Middle frontal gyrus (tissue), 1 donor: ENCODE measurements around the gene CBFA2T3.
A peak's percentile ranks its signal among the peaks of the same experiment; 100 is the strongest.
"Not testable (repeated sequence)": the region's sequence is repeated elsewhere in the genome, so short reads cannot be mapped to it uniquely, and the experiment has no call there.

Experiments
- DNase-seq: peaks from one replicate; pipeline ENCODE4 v3.0.0-alpha.2; 2015; ENCODE audit warnings: low spot score; ENCODE audit errors: extremely low spot score

CBFA2T3 gene

GRCh38 chr16:88893127-88893968 lies 83.7 kb downstream of the CBFA2T3 start:
- DNase-seq, result no peak

DNA sequence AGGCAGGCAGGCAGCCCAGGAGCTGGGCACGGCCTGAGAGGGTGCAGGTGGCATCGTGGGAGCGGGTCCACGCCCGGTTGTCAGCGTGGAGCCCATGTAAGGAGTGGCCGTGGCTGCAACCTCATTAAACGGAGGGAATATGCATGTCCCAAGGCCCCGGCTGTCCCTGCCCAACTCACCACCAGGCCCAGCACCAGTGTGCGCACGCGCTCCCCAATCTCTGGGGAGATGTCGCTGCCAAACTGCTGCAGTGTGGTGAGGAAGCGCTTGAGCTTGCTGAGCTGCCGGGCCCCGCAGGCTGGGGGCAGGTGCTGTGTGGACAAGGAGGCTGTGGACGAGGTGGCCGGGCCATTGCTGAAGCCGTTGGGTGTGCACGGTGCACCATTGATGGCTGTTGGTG lies 84.9 kb downstream of the CBFA2T3 start:
- DNase-seq, result no peak

GRCh38 chr16:88891083-88891482 lies 85.9 kb downstream of the CBFA2T3 start:
- DNase-seq, result no peak

DNA sequence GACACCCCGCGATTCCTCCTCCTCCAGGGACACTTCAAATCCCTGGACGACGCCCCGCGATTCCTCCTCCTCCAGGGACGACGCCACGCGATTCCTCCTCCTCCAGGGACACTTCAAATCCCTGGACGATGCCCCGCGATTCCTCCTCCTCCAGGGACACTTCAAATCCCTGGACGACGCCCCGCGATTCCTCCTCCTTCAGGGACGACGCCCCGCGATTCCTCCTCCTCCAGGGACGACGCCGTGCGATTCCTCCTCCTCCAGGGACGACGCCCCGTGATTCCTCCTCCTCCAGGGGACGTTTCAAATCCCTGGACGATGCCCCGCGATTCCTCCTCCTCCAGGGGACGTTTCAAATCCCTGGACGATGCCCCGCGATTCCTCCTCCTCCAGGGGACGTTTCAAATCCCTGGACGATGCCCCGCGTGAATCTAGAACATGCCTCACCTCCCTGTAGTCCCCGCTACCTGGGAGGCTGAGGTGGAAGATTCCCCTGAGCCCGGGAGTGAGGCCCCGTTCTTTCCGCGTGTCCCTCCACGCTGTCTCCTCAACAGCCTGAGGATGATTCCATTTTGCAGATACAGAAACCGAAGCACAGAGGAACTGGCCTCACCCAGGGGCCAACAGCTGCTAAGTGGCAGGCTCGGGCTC lies 87.2 kb downstream of the CBFA2T3 start:
- DNase-seq, result not testable (repeated sequence)

DNA sequence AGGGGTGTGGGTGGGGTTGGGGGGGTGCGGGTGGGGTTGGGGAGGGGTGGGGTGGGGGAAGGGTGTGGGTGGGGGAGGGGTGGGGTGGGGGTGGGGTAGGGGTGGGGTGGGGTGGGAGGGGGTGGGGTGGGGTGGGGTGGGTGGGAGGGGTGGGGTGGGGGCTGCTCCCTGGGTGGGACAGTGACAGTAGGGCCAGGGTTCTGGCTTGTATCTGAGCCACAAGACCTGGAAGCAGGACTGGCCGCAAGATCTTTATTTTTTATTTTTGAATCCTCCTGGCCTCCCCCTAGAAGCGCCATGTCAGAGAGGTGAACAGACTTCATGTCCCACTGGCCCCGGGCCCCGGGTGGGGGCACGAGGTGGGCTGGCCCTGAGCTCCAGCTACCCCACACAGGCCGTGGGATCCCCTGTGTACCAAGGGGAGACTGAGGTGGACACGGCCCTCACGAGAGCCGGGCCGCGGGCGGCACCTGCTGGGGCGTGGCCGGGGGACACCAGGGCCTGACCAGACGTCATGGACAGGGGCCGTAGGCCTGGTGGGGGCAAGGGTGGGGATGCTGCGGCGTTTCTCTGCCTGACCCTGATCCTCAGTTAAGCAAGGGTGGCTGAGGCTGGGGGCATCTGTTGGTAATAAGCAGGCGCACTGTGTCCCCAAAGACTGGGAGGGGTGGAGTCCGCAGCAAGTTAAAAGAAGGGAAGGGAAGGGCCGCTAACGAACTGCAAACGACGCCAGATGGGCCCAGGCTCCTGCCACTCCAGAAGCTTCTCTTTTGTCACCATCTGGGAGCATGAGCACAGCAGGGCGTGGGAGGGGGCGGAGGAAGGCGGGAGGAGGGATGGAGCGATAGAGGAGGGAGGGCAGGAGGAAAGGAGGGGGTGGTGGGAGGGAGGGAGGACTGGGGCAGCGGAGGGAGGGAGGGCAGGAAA lies 88.3 kb downstream of the CBFA2T3 start:
- DNase-seq, result no peak

- DNase-seq, result no peak
Observed at GRCh38 chr16:88888057-88888456, 89.0 kb downstream of the CBFA2T3 start.

DNA sequence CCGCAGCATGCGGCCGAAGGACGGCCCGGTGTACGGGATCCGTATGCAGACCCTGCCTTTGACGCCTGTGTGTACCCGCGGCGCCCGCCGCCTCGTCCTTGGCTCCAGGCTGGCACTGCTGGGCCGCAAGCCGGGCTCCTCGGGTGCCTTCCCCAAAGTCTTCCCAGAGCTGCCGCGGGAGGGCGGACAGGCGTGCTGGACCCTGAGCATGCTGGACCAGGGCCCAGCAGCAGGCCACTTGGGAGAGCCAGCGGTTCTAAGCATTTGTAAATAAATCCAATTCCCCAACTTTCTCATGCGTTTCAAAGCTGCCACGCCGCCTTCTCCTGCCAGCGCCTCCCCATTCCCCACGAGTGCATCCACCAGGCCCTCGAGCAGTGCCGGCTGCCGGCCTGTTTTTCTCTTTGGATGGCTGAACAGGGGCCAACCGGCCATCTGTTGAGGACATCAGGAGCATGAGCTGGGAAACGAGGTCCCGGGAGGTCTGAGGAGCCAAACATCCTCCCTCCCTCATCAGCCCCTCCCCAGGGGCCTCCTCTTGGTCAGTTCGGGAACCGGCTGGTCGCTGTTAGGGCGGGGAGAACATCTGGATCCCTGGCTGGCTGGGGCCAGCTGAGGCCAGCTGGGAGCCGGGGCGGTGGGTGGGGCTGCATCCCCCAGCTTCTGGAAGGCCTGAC lies 90.0 kb downstream of the CBFA2T3 start:
- DNase-seq, result no peak

DNA sequence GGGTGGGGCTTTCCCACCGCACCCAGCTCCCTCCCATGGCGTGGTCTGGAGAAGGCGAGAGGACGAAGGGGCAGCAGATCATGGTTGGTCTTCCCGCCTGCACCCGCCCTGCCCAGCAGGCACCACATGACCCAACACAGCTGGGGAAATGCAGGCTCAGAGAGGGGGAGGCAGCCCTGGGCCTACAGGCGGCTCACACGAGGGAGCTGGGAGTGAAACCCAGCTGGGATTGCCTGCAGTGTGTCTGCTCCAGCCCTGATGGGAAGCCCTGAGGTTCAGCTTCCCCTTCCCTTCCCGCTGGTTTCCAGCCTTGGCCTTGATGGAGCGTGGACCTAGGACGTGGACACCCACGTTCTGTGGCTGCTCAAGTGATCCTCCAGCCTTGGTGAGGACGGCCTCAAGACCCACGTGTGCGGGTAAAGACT lies 90.6 kb downstream of the CBFA2T3 start:
- DNase-seq, result no peak

GRCh38 chr16:88885693-88886280 lies 91.2 kb downstream of the CBFA2T3 start:
- DNase-seq, result no peak

GRCh38 chr16:88884569-88885271 lies 92.3 kb downstream of the CBFA2T3 start:
- no peak for DNase-seq

GRCh38 chr16:88883946-88884345 lies 93.1 kb downstream of the CBFA2T3 start:
- DNase-seq, result peak; percentile 9

DNA sequence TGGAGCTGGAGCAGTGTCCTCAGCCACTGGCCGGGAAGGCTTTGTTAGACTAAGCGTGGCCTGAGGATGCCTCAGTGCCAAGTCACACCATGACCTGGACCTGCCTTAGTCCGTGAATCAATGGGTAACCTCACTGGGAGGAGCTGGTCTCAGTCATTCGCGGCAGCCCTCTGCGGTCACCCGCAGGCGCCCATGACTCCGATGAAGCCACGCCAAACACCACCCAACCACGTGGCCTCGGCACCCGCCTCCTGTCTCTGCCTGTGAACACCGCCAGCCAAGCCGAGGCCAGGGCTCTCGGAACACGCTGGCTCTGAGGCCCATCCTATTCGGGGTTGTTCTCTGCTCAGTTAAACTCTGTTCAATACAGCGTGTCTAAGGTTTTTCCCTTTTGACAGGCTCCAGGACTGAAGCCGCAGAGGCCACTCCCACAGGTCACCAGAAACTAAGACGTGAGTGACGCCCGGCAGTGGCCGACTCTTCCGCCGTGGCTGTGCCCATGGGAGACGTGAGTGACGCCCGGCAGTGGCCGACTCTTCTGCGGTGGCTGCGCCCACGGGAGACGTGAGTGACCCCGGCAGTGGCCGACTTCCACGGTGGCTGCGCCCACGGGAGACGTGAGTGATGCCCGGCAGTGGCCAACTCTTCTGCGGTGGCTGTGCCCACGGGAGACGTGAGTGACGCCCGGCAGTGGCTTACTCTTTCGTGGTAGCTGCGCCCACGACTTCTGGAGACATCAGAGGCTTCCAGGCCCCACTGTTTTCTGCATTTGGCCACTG lies 93.7 kb downstream of the CBFA2T3 start:
- DNase-seq, result no peak

- no peak for DNase-seq
Observed at GRCh38 chr16:88882358-88883030, 94.5 kb downstream of the CBFA2T3 start.

DNA sequence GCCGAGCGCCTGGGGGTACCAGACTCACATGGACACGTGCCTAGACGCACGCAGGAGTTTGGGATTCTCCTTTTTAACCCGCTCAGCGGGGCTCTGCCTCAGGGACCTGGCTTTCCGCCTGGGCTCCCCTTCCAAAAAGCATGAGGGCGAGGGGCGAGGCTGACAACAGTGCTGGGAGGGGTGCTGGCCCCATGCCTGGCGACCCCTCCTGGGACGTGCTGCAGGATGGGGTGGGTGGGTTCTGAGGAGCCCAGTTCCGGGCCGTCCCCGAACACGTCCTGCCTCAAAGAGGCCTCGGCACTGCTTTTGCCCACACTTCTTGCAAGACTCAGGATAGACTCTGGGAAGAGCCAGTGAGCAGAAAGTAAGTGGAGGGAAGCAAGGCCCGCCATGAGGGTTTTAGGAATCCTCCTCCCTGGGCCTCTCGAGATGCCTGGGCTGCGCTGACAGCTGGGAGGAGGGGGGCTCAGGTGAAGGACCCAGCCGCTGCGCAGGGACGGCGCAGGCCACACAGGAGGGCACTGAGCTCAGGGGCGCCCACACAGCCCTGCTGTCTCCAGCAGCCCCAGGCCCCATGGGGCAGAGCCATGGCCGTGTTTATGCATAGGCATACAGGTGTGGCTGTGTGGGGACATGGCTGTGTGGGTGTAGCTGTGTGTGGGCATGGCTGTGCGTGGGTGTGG lies 95.2 kb downstream of the CBFA2T3 start:
- no peak for DNase-seq

GRCh38 chr16:88881007-88881615 lies 95.9 kb downstream of the CBFA2T3 start:
- DNase-seq, result no peak

DNA sequence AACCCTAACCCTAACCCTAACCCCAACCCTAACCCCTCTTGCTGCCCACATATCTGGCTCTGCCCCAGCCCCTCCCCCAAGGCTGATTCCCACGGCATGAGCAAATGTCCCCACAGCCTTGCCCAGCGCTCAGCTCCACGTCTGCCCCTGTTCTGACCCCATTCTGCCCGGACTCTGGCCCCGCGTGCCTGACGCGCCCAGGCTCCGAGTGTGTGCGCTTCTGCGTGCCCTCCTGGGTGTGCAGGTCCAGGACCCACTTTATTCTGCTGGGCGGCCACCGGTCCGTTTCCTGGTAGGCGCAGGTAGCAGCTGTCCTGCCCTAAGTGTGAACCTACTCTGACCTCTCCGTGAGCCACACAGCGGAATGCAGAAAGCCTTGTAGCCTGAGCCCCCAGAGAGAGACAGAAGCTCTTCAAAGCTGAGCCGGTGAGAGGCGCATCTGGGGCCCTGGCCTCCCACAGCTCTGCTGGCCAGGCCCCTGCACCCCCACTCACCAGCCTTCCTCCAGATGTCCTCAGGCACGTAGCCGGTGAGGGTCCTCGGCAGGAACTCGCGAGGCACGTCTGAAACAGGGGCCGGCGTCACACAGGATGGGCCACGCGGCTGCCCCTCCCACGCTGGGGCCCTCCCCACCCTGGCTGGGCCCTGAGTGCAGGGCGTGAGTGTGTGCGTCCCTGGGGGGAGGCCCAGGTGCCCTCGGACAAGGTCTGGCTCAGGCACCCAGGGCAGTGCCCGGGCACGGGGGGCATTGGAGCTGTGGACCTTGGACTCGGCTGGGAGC lies 96.6 kb downstream of the CBFA2T3 start:
- no peak for DNase-seq

DNA sequence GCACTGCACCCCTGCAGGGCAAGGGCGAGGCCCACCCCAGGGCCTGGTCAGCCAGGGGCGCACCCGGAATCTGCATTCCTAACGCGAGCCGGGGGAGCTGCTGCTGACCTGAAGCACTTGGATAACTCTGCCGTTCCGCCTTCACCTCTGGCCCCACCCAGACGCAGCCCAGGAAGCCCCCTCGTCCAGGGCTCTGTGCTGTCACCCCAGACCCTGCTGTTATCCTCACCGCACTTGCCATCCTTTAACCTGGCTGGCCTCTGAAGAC lies 97.3 kb downstream of the CBFA2T3 start:
- no peak for DNase-seq
